ENCODE results near the gene PNPLA7. TPM values are rescaled to one million over a fixed set of nuclear protein-coding genes. Genes with fewer than 3 reads are reported as not detected.
A peak's percentile ranks its signal among the peaks of the same experiment; 100 is the strongest.
"Not testable (repeated sequence)": the region's sequence is repeated elsewhere in the genome, so short reads cannot be mapped to it uniquely, and the experiment has no call there.

PNPLA7 gene
- total RNA-seq, 1 experiment from 2014 or later = 1.3 TPM

- CTCF ChIA-PET = interaction anchor here (0.6 to 1.4 kb wide), 4 partner anchors 16 to 502 kb away, joined by 3 to 6 read pairs (median 4); partner anchors contain the start of gene ZMYND19
- H3K27ac Mint-ChIP-seq; ATAC-seq; H3K27me3 Mint-ChIP-seq (ENCODE audit: low read depth); DNase-seq (ENCODE audit: low spot score); H3K4me1 Mint-ChIP-seq: not testable (repeated sequence)
- POLR2A ChIA-PET = interaction anchor here (0.5 to 1.0 kb wide), 2 partner anchors 9 to 173 kb away, joined by 5 to 6 read pairs; no protein-coding TSS in a partner anchor
- Mint-ChIP-seq H3K36me3 (peaks cover 40% of the 10 kb centered on the region), H3K9me3 (peaks cover 16% of the 10 kb centered on the region), H3K4me3 (peak overlapping the region; percentile 41)
Observed at GRCh38 chr9:137550958-137551263, 709 bp upstream of the PNPLA7 start.

GRCh38 chr9:137547687-137548543, 2.3 kb downstream of the PNPLA7 start:
- ATAC-seq (no peak), DNase-seq (ENCODE audit: low spot score) (no peak)
- Mint-ChIP-seq H3K4me3 (no peak overlapping the region), H3K36me3 (peaks cover 22% of the 10 kb centered on the region; the same call in 1 of the 2 replicates), H3K27me3 (ENCODE audit: low read depth) (peaks cover 3% of the 10 kb centered on the region), H3K4me1 (peaks cover 7% of the 10 kb centered on the region), H3K27ac (no peak overlapping the region), H3K9me3 (peaks cover 18% of the 10 kb centered on the region)
- no peak for TF ChIP-seq TCF7 (CRISPR knock-in tag; IDR thresholded peaks at IDR 0.05; ENCODE audit: low read depth)
- TF ChIP-seq SOX15 (CRISPR knock-in tag; IDR thresholded peaks at IDR 0.05) = no peak
- no peak for TF ChIP-seq ZNF671 (CRISPR knock-in tag; IDR thresholded peaks at IDR 0.05)
- no peak for TF ChIP-seq ARID4B (CRISPR knock-in tag; IDR thresholded peaks at IDR 0.05; ENCODE audit: borderline replicate concordance)
- TF ChIP-seq NR1H2 (CRISPR knock-in tag; IDR thresholded peaks at IDR 0.05) = no peak
- no peak for TF ChIP-seq NFATC4 (CRISPR knock-in tag; IDR thresholded peaks at IDR 0.05)
- TF ChIP-seq ZNF232 (CRISPR knock-in tag; IDR thresholded peaks at IDR 0.05) = no peak
- no peak for TF ChIP-seq KAT7 (CRISPR knock-in tag; IDR thresholded peaks at IDR 0.05; ENCODE audit: borderline replicate concordance)
- TF ChIP-seq CREB1 (CRISPR knock-in tag; IDR thresholded peaks at IDR 0.05) = no peak
- POLR2A ChIA-PET = no interaction called here
- CTCF ChIA-PET = interaction anchor here (1.2 kb wide), 1 partner anchor 13 kb away, joined by 3 read pairs; no protein-coding TSS in a partner anchor

GRCh38 chr9:137545123-137545522, 5.1 kb downstream of the PNPLA7 start:
- peaks cover 3% of the 10 kb centered on the region for H3K27me3 Mint-ChIP-seq (ENCODE audit: low read depth)
- no peak for DNase-seq (ENCODE audit: low spot score)
- peaks cover 1% of the 10 kb centered on the region for H3K4me1 Mint-ChIP-seq
- peaks cover 18% of the 10 kb centered on the region for H3K9me3 Mint-ChIP-seq
- no peak for ATAC-seq
- H3K4me3 Mint-ChIP-seq = no peak overlapping the region
- peaks cover 17% of the 10 kb centered on the region; the same call in 1 of the 2 replicates for H3K36me3 Mint-ChIP-seq
- ChIA-PET CTCF (interaction anchor here (0.7 to 2.1 kb wide), 6 partner anchors 10 to 266 kb away, joined by 3 to 7 read pairs (median 4); partner anchors contain the start of genes EXD3 and ZMYND19), POLR2A (no interaction called here)
- no peak overlapping the region for H3K27ac Mint-ChIP-seq
- no peak for TF ChIP-seq ZNF671 (CRISPR knock-in tag; IDR thresholded peaks at IDR 0.05)
- no peak for TF ChIP-seq ZNF138 (CRISPR knock-in tag; conservative IDR thresholded peaks at IDR 0.05)
- TF ChIP-seq PREB (CRISPR knock-in tag; IDR thresholded peaks at IDR 0.05; ENCODE audit: borderline replicate concordance) = no peak
- TF ChIP-seq JAZF1 (CRISPR knock-in tag; IDR thresholded peaks at IDR 0.05) = no peak
- no peak for TF ChIP-seq NFE2L1 (CRISPR knock-in tag; IDR thresholded peaks at IDR 0.05)
- TF ChIP-seq ZBTB21 (CRISPR knock-in tag; IDR thresholded peaks at IDR 0.05; ENCODE audit: borderline replicate concordance) = no peak
- TF ChIP-seq TEAD4 (CRISPR knock-in tag; IDR thresholded peaks at IDR 0.05) = no peak
- no peak for TF ChIP-seq EMX1 (CRISPR knock-in tag; IDR thresholded peaks at IDR 0.05)
- TF ChIP-seq ZNF396 (CRISPR knock-in tag; IDR thresholded peaks at IDR 0.05; ENCODE audit: borderline replicate concordance) = no peak
- no peak for TF ChIP-seq STAT6 (CRISPR knock-in tag; conservative IDR thresholded peaks at IDR 0.05; ENCODE audit: low read depth)
- no peak for TF ChIP-seq ERG (CRISPR knock-in tag; IDR thresholded peaks at IDR 0.05)
- no peak for TF ChIP-seq FOXP1 (CRISPR knock-in tag; IDR thresholded peaks at IDR 0.05; ENCODE audit: borderline replicate concordance)
- no peak for TF ChIP-seq NFATC4 (CRISPR knock-in tag; IDR thresholded peaks at IDR 0.05)
- no peak for TF ChIP-seq ZNF263 (CRISPR knock-in tag; IDR thresholded peaks at IDR 0.05; ENCODE audit: low read depth)
